Progenitor cell of endocrine pancreas (in vitro differentiated cells): Measurements from ENCODE around the gene EPB42. TPM values are rescaled to one million over a fixed set of nuclear protein-coding genes. Genes with fewer than 3 reads are reported as not detected.

ENCODE experiments used
- DNase-seq: peaks from one replicate; pipeline ENCODE4 v3.0.0; 2021; ENCODE audit warnings: low spot score; ENCODE audit not compliant: unreplicated experiment
- H3K27ac Mint-ChIP-seq: 2 replicates; pipeline ENCODE4 v1.8.0; 2021; ENCODE audit warnings: mild to moderate bottlenecking, moderate library complexity, mixed read lengths
- H3K27me3 Mint-ChIP-seq: 2 replicates; pipeline ENCODE4 v1.8.0; 2021; ENCODE audit warnings: mixed read lengths
- H3K36me3 Mint-ChIP-seq: 2 replicates; pipeline ENCODE4 v1.8.0; 2022; ENCODE audit warnings: mixed read lengths; ENCODE audit not compliant: insufficient read depth
- H3K4me1 Mint-ChIP-seq: 2 replicates; pipeline ENCODE4 v1.8.0; 2021; ENCODE audit warnings: low read depth, mixed read lengths
- H3K4me3 Mint-ChIP-seq: 2 replicates; pipeline ENCODE4 v1.8.0; 2021; ENCODE audit warnings: low read depth, mild to moderate bottlenecking, moderate library complexity, mixed read lengths
- H3K9me3 Mint-ChIP-seq: 2 replicates; pipeline ENCODE4 v1.8.0; 2021; ENCODE audit warnings: low read depth, mixed read lengths
- CTCF ChIP-seq: fragments of 200-600 bp; sonication (generic); IDR thresholded peaks from one replicate; pipeline ENCODE4 v1.5.0; 2021; ENCODE audit warnings: antibody characterized with exemption, mild to moderate bottlenecking; ENCODE audit not compliant: unreplicated experiment
- total RNA-seq: library from RNA; stranded (reverse); gene quantifications from 2 replicates; pipeline ENCODE4 v1.2.1, GENCODE V29; 2021

The EPB42 gene
- total RNA-seq, 1 donor from 2014 or later: not detected

- Mint-ChIP-seq H3K27ac (no peak overlapping the region), H3K4me3 (no peak overlapping the region), H3K4me1 (no peaks in the 10 kb centered on the region), H3K27me3 (peaks cover 4% of the 10 kb centered on the region), H3K9me3 (no peaks in the 10 kb centered on the region), H3K36me3 (no peaks in the 10 kb centered on the region)
- DNase-seq: no peak
- TF ChIP-seq CTCF: no peak
Measured at GRCh38 chr15:43249236-43249635, 28.4 kb upstream of the EPB42 start.

DNA sequence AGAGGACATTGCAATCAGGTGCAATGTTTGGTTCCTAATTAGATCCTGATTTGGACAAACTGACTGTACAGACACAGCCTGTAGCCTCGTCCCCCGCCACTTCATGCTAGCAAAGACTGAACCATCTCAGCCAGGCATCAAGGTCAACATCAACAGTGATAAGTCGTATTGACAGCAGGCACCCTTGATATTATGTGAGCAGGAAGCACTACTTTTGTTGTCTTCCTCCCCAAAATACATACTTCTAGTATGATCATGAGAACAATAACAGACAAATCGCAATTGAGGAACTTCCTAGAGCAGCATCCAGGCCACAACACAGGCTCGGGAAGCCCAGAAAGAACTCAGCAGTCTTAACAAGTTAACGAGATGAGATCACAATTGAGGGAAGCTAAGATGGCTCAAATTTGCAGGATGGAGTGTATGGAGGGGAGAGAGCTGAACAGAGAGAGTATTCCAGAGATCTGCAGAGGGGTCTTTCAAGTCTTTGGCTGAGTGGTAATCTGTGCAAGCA is 25.5 kb upstream of the EPB42 start:
- Mint-ChIP-seq H3K4me3 (no peak overlapping the region), H3K4me1 (no peaks in the 10 kb centered on the region), H3K27ac (no peak overlapping the region), H3K9me3 (no peaks in the 10 kb centered on the region), H3K36me3 (no peaks in the 10 kb centered on the region), H3K27me3 (peaks cover 7% of the 10 kb centered on the region)
- no peak for TF ChIP-seq CTCF
- no peak for DNase-seq

DNA sequence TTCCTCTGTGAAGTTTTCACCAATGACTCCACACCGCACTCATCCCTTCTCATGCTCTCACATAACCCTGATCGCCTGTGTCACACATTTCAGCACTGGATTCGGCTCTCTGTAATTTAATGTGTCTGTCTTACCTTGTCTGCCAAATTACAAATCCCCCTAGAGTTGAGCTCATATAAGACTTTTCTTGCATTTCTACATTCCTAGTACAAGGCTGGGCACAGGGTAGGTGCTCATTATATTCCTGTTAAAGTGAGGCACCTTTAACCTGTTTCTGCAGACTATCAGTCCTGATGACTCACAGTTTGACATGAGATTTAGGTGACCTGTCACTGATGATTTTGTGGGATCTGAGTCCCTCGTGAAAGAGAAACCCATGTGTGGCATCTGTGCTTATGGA is 23.3 kb upstream of the EPB42 start:
- no peaks in the 10 kb centered on the region for H3K4me1 Mint-ChIP-seq
- no peaks in the 10 kb centered on the region for H3K9me3 Mint-ChIP-seq
- H3K36me3 Mint-ChIP-seq: no peaks in the 10 kb centered on the region
- DNase-seq: no peak
- peaks cover 7% of the 10 kb centered on the region for H3K27me3 Mint-ChIP-seq
- TF ChIP-seq CTCF: no peak
- no peak overlapping the region for H3K4me3 Mint-ChIP-seq
- no peak overlapping the region for H3K27ac Mint-ChIP-seq

DNA sequence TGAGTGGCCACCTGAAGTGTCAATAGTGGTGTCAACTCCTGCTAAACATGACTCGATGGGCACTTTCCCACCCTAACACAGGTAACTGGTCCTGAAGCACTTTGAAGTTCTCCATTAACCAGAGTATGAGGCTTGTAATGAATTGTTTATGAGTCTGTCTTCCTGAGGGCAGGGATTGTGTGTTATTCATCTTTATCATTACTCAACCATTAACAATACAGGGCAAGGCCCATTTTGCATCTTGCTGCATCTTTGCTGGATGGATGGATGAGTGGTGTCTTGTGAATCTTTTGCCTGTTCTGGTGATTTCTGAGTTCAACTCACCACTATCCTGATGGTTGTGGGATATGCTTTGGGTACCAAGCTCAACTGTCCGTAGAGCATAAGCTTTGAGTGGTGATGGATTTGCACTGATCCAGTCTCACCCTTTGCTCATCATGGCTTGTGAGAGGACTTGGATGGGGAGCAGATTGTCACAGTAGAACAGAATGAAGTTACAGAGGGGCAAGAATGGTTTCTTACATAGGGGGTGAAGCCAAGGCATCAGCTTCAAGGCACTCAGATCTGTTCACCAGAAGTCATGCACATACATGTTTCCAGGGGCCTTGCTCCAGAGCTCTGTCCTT is 22.3 kb upstream of the EPB42 start:
- H3K36me3 Mint-ChIP-seq: no peaks in the 10 kb centered on the region
- H3K27ac Mint-ChIP-seq: no peak overlapping the region
- H3K27me3 Mint-ChIP-seq: peaks cover 10% of the 10 kb centered on the region
- no peaks in the 10 kb centered on the region for H3K4me1 Mint-ChIP-seq
- no peak for TF ChIP-seq CTCF
- DNase-seq: no peak
- H3K4me3 Mint-ChIP-seq: no peak overlapping the region
- H3K9me3 Mint-ChIP-seq: no peaks in the 10 kb centered on the region

DNA sequence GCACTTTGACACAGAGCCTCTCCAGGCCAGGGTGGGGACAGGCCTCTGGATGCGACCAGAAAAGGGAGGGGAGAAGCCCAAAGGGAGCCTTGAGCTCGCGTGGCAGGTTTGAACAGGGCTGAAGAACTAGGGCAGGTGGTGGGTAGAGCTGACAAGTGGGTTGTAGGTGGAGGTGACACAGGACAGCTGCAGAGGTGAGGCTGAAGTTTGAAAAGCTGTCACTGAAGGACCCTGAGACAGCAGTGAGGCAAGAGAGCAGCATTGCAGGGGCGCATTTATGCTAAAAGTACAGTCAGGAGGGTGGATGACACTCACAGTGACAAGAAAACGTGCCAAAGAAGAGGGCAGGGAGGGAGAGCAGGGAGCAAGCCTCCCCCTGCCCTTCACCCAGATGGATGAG is 21.8 kb upstream of the EPB42 start:
- Mint-ChIP-seq H3K4me1 (no peaks in the 10 kb centered on the region), H3K4me3 (no peak overlapping the region), H3K9me3 (no peaks in the 10 kb centered on the region), H3K27ac (no peak overlapping the region), H3K27me3 (peaks cover 12% of the 10 kb centered on the region), H3K36me3 (no peaks in the 10 kb centered on the region)
- DNase-seq: no peak
- TF ChIP-seq CTCF: no peak
